Heart left ventricle (tissue), 16 donors: ENCODE data around the gene FER. TPM values are rescaled to one million over a fixed set of nuclear protein-coding genes. Genes with fewer than 3 reads are reported as not detected.

Experiments used
- ATAC-seq, 4 donors: fragments of 200-7000 bp; cut with Tn5 transposase; one replicate each; pipeline ENCODE4 v1.9.1; 2020 to 2022; ENCODE audit warnings: moderate library complexity in 4 of 4, mild to moderate bottlenecking in 3 of 4, moderate number of reproducible peaks in 1 of 4
- DNase-seq, 5 donors: peaks; one replicate each; pipeline ENCODE4 v3.0.0-alpha.2; 2020
- H3K27ac ChIP-seq, 12 donors: fragments of 200-600 bp; sonication (generic) in 4 of 12; one replicate each; pipeline versions ENCODE4 v1.5.0 to v1.8.0; 2016 to 2022; ENCODE audit warnings: mild to moderate bottlenecking in 2 of 12
- H3K27me3 ChIP-seq, 9 donors: fragments of 200-600 bp; sonication (generic) in 2 of 9; one replicate each; pipeline versions ENCODE4 v1.5.1 to v1.8.0; 2016 to 2022; ENCODE audit warnings: mild to moderate bottlenecking in 3 of 9
- H3K36me3 ChIP-seq, 9 donors: fragments of 200-600 bp; sonication (generic) in 2 of 9; one replicate each; pipeline versions ENCODE4 v1.5.0 to v1.8.0; 2018 to 2022; ENCODE audit warnings: mild to moderate bottlenecking in 2 of 9
- H3K4me1 ChIP-seq, 12 donors: fragments of 200-600 bp; sonication (generic) in 4 of 12; one replicate each; pipeline versions ENCODE4 v1.5.0 to v1.8.0; 2016 to 2022; ENCODE audit warnings: mild to moderate bottlenecking in 3 of 12
- H3K4me3 ChIP-seq, 12 donors: fragments of 200-600 bp; sonication (generic) in 4 of 12; one replicate each; pipeline versions ENCODE4 v1.5.0 to v1.8.0; 2017 to 2022; ENCODE audit warnings: mild to moderate bottlenecking in 9 of 12, moderate library complexity in 4 of 12
- H3K9me3 ChIP-seq, 12 donors: fragments of 200-600 bp; sonication (generic) in 4 of 12; one replicate each; pipeline versions ENCODE4 v1.5.0 to v1.8.0; 2016 to 2022; ENCODE audit warnings: mild to moderate bottlenecking in 1 of 12
- POLR2A ChIP-seq, 2 donors: fragments of 450-650 bp; IDR thresholded peaks; one replicate each; pipeline ENCODE4 v1.6.1; 2017; ENCODE audit warnings: antibody characterized with exemption in 2 of 2, mild to moderate bottlenecking in 2 of 2, moderate library complexity in 2 of 2
- WGBS, 4 donors: extraction: QIAGEN DNeasy Blood & Tissue Kit in 2 of 4; methylation state at CpG; one replicate each; pipeline versions ENCODE4 v1.1.5 to v1.1.7; 2013 to 2018; 5-methylcytosine and 5-hydroxymethylcytosine counted together
- intact Hi-C, 10 donors: fragments of 100-400 bp; cut with DNase I; formaldehyde crosslinking; loops; one replicate each; pipeline versions ENCODE4 v1.11.1 to v1.14.2; 2022
- polyA plus RNA-seq, 2 donors: library from polyadenylated mRNA; stranded (reverse); fragments of 200-250 nt; gene quantifications; one replicate each; pipeline ENCODE4 v1.2.3, GENCODE V29; 2013
- total RNA-seq, 9 donors: library from RNA; depleted of rRNA in 2 of 9; stranded (reverse); fragments of >200 nt in 2 of 9; fragmentation: NEBNext Ultra II Directional in 3 of 9; extraction: Animal tissue kit (Norgen Biotek cat#: 25700) in 3 of 9; gene quantifications; one replicate each; pipeline versions ENCODE4 v1.1.0 to v1.2.4, GENCODE V29; 2016 to 2023
- TF ChIP-seq, protein P1 (sequence below), 12 donors: fragments of 200-600 bp; sonication (generic) in 4 of 12; IDR thresholded peaks; one replicate each; pipeline versions ENCODE4 v1.5.0 to v1.8.0; 2018 to 2022; ENCODE audit warnings: antibody characterized with exemption in 12 of 12, mild to moderate bottlenecking in 5 of 12
- donor health status: ischemic (EF 13 %, LVEDD 7.1; RV severe dilation, severe dysfunction).
- donor health status: healthy with polysubstance abuse.
- donor health status: DM: no; HTN: yes; CAD: no.
- donor health status: DM: no; HTN: no; CAD: no.
- donor health status: ischemic (EF 25% LVEDD 6.9; RV normal size, moderate dysfunction).
- donor health status: ischemic (EF 25% LVEDD 5.7; RV mildly dilated, moderate dysfunction).
- donor health status: healthy.
- donor health status: DM: yes; HTN: yes; CAD: no.
- donor health status: ischemic (EF 35%, LVEDD 5.7; RV mildly dilated, moderate dysfunction).
- donor health status: nonischemic (EF 11% LVEDD 7.7; RV severe dilation, severe dysfunction).
- donor health status: DM: yes; HTN: yes; CAD: no.
- donor health status: PGD.
- donor health status: ischemic (EF 29% LVEDD 5.4; RV normal size, mild dysfunction).
- donor health status: nonischemic (EF 23%, LVEDD 6.1; RV moderate dilation, normal function).

Gene FER
- total and polyA plus RNA-seq, 11 donors: 1.4 to 25.7 (median 13.1) TPM

DNA sequence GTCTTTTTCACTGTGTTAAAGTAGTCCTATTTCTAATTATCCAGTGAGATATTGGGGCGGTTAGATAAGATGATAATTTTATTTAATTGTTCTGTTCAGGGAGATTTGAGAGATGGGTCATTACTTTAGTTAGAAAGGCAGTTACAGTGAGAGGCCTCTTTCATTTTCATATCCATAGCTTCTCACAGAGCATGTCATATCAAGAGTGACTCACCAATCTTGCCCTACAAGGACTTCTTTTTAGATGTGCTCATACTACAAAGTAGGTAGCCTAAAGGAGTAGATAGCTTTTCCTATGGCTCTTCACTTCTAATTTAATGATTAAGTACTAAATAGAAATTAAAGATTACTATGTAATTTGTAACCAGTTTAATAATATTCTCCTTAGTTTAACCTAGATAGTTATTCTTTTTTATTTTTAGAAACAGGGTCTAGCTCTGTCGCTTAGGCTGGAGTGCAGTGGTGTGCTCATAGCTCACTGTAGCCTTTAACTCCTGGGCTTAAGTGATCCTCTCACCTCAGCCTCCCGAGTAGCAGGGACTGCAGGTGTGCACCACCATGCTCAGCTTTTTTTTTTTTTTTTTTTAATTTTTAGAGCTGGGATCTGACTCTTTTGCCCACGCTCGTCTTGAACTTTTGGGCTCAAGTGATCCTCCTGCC lies 71.0 kb downstream of the FER start:
- TF ChIP-seq, protein P1, sequence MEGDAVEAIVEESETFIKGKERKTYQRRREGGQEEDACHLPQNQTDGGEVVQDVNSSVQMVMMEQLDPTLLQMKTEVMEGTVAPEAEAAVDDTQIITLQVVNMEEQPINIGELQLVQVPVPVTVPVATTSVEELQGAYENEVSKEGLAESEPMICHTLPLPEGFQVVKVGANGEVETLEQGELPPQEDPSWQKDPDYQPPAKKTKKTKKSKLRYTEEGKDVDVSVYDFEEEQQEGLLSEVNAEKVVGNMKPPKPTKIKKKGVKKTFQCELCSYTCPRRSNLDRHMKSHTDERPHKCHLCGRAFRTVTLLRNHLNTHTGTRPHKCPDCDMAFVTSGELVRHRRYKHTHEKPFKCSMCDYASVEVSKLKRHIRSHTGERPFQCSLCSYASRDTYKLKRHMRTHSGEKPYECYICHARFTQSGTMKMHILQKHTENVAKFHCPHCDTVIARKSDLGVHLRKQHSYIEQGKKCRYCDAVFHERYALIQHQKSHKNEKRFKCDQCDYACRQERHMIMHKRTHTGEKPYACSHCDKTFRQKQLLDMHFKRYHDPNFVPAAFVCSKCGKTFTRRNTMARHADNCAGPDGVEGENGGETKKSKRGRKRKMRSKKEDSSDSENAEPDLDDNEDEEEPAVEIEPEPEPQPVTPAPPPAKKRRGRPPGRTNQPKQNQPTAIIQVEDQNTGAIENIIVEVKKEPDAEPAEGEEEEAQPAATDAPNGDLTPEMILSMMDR (IDR thresholded peaks at IDR 0.05): no peak
- TF ChIP-seq POLR2A (IDR thresholded peaks at IDR 0.05): no peak
- H3K27ac ChIP-seq: no peak overlapping the region
- no peaks in the 10 kb centered on the region for H3K36me3 ChIP-seq
- H3K9me3 ChIP-seq: peaks cover 0 to 8% (median 0%) of the 10 kb centered on the region in 12 donors
- WGBS, 4 donors: 96 to 98% (median 96%) methylated on average over 5 of the region's 5 CpGs
- peaks cover 0 to 24% (median 2%) of the 10 kb centered on the region in 12 donors for H3K4me1 ChIP-seq
- DNase-seq: no peak
- intact Hi-C loops: no loop called here
- no peak overlapping the region for H3K4me3 ChIP-seq
- no peaks in the 10 kb centered on the region for H3K27me3 ChIP-seq
- ATAC-seq: peak in 1 of 4 donors; percentile 49

DNA sequence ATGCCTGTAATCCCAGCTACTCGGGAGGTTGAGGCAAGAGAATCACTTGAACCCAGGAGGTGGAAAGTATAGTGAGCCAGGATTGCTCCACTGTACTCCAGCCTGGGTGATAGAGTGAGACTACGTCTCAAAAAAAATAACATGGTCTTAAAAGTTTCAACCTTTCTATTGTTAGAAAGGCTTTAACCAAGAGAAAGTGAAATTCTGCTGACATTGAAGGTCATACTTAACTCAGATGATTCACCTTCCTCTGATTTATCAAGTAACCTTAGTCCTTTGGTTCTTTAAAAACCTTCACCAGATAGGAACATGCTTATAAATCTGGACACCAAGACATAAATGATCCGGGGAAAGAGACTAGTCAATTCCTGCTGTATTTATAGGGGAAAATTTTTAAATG lies 73.3 kb downstream of the FER start:
- Histone ChIP-seq H3K27ac (no peak overlapping the region), H3K36me3 (no peaks in the 10 kb centered on the region), H3K4me3 (no peak overlapping the region), H3K4me1 (peaks cover 0 to 12% (median 0%) of the 10 kb centered on the region in 12 donors), H3K9me3 (peaks cover 0 to 8% (median 0%) of the 10 kb centered on the region in 12 donors), H3K27me3 (no peaks in the 10 kb centered on the region)
- intact Hi-C loops: no loop called here
- ATAC-seq (no peak), DNase-seq (no peak)
- 94 to 98% (median 96%) methylated on average over 3 of the region's 3 CpGs for WGBS, 4 donors
- no peak for TF ChIP-seq POLR2A (IDR thresholded peaks at IDR 0.05)
- TF ChIP-seq, protein P1 (IDR thresholded peaks at IDR 0.05): no peak

DNA sequence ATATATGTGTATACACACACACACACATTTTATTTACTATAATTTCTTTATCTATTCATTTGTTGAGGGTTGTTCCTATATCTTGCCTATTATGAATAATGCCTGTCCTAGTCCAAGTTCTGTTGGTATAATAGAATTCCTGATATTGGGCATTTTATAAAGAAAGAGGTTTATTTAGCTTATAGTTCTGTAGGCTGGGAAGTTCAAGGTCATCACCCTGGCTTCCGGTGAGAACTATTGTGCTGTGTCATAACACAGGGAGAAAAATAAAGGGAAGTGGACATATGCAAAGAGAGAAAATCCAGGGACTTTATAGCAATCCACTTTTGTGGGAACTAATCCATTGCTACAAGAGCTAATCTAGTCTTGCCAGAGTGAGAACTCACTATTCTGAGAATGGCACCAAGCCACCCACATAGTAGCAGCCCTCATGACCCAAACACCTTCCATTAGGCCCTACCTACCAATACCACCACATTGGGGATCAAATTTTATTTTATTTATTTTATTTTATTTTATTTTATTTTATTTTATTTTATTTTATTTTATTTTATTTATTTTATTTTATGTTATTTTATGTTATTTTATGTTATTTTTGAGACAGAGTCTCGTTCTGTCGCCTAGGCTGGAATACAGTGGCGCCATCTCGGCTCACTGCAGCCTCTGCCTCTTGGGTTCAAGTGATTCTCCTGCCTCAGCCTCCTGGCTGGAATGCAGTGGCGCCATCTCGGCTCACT lies 74.7 kb downstream of the FER start:
- WGBS, 4 donors: 95 to 98% (median 97%) methylated on average over 7 of the region's 7 CpGs
- H3K9me3 ChIP-seq: peaks cover 0 to 8% (median 0%) of the 10 kb centered on the region in 12 donors
- H3K36me3 ChIP-seq: no peaks in the 10 kb centered on the region
- no peak overlapping the region for H3K4me3 ChIP-seq
- no peak overlapping the region for H3K27ac ChIP-seq
- peaks cover 0 to 12% (median 0%) of the 10 kb centered on the region in 12 donors for H3K4me1 ChIP-seq
- intact Hi-C loops: no loop called here
- no peak for DNase-seq
- H3K27me3 ChIP-seq: no peaks in the 10 kb centered on the region
- no peak for ATAC-seq
- TF ChIP-seq POLR2A (IDR thresholded peaks at IDR 0.05): no peak
- TF ChIP-seq, protein P1 (IDR thresholded peaks at IDR 0.05): no peak

DNA sequence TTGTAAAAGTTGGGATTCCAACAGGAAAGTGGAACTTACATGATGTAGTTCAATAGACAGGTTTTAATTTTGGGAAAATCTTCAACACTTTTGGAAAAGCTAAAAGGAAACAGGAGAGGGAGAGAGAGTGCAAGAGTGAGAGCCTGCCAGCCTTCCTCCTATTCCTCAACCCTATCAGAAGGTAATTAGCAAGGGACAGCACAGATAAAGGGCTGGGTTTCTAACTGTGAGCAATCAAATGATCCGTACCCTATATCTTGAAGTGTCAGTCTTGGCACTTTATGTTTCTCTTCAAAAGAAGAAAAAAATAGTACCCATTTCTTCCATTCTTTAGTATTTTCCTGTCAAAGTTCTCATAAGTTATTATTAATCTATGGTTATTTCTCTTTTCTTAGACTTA lies 79.4 kb downstream of the FER start:
- no peak for ATAC-seq
- intact Hi-C loops: no loop called here
- TF ChIP-seq, protein P1 (IDR thresholded peaks at IDR 0.05): no peak
- no peak for TF ChIP-seq POLR2A (IDR thresholded peaks at IDR 0.05)
- Histone ChIP-seq H3K9me3 (peaks cover 0 to 4% (median 0%) of the 10 kb centered on the region in 12 donors), H3K4me3 (no peak overlapping the region), H3K4me1 (peaks cover 0 to 7% (median 0%) of the 10 kb centered on the region in 12 donors), H3K36me3 (no peaks in the 10 kb centered on the region), H3K27me3 (no peaks in the 10 kb centered on the region), H3K27ac (no peak overlapping the region)
- WGBS, 4 donors: 53 to 70% (median 60%) methylated on average over 1 of the region's 1 CpG
- no peak for DNase-seq
